ENCODE data around the gene GYPC.
"Not testable (repeated sequence)": the region's sequence is repeated elsewhere in the genome, so short reads cannot be mapped to it uniquely, and the experiment has no call there.

The GYPC gene

DNA sequence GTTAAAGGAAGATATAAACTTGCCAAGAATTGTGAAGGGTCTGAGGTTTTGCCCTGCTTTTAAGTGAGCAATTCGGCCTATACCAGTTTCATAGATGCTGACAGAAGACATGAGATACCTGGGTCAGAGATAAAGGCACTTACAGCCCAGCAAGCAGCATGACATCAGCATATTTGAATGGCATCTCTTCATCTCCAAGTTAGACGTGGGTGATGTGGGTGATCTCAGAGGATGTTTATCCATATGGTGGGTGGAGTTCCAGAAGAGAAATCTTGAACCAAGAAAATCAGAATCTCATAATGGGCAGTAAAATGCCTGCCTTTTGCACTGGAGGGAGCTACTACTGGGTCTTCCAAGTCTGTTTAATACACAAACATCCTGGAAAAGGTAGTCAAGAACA lies 44.7 kb downstream of the GYPC start:
- no peak for DNase-seq

DNA sequence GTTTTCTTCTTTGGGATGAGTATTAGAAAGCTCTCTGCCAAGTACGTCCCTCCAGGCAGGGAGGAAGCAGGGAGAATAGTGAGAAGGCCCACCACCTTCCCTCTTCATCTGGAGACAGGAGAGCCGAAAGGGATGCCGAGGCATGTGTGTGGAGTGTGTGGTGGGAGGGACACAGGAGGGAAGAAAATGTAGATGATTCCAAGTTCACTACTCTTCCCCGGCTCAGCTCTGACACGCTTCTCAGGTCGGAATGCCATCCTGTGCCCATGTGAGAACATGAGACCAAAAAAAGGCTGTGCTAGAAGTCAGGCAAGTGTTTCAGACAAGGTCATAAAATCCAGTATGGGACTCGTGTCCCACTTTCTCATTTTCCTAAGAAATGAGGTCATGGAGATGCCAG lies 47.4 kb downstream of the GYPC start:
- DNase-seq, result no peak

GRCh38 chr2:126704434-126705160 lies 48.6 kb downstream of the GYPC start:
- no peak for DNase-seq

GRCh38 chr2:126707191-126707590 lies 51.2 kb downstream of the GYPC start:
- DNase-seq, result no peak

DNA sequence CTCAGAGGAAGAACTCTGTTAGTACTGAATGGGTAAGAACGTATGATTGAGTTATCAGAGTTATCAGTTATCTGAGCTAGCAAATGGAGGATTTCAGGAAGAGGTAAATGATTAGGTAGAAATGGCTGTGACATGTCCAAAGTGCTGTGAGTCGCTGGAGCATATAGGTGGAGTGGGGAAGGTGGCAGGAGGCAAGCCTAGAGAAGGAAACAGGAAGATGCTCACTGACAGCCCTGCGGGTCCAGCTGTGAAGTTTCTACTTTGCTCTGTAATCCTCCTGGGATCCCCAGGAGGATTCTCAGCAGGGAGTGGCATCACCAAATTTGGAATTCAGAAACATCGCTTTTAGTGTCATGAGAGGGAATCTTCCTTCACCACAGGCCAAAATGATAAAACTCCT lies 52.0 kb downstream of the GYPC start:
- DNase-seq, result no peak

- no peak for DNase-seq
These were observed 58.4 kb downstream of the GYPC start for GRCh38 chr2:126714191-126714965.

- no peak for DNase-seq
These were observed 59.2 kb downstream of the GYPC start for GRCh38 chr2:126715111-126715510.

GRCh38 chr2:126715576-126716406 lies 59.8 kb downstream of the GYPC start:
- no peak for DNase-seq

- DNase-seq, result not testable (repeated sequence)
These were observed 61.3 kb downstream of the GYPC start for GRCh38 chr2:126717277-126717676.

DNA sequence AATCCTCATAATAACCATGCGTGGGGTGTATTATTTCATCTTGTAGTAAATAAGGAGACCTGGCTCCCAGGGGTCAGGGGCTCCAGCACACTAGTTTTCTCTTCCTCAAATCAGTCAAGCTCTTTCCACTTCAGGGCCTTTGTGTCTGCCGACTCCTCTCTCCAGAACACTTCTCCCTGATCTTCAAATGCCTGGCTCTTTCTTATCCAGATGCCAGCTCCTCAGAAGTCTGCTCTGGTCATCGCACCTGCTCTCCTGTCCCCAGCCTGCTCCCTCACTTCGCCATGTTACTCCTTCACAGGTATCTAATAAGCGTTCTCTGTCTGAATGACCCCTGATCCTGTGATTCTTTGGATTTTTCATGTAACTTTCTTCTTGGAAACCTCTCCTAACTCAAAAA lies 62.0 kb downstream of the GYPC start:
- no peak for DNase-seq

DNA sequence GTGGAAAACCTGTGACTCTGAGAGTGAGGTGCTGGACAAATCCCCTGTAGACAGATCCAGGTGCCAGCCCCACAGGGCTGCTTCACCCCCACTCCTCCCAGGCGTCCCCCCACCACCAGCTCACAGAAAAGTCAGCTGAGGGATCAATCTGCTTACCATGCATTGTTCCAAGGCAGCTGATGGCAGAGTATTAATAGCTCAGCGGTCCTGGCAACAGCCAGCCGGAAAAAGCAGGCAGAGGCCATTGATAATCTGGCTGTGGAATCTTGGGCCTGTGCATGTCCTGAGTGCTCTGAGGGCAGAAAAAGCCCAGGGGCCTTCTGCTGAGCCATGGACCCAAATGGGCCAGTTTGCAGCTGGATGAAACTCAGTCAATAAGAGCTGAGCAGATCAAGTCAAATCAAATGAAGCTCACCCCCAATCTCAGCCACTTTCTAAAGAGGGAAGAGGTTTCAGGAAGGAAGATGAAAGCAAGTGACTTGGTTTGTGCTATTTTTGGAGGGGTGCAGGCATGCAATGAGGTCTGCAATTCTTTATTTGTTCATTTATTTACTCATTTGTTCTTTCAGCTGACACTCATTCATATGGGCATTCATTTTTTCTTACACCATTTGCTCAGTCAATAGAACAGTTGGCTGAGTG lies 63.4 kb downstream of the GYPC start:
- no peak for DNase-seq

DNA sequence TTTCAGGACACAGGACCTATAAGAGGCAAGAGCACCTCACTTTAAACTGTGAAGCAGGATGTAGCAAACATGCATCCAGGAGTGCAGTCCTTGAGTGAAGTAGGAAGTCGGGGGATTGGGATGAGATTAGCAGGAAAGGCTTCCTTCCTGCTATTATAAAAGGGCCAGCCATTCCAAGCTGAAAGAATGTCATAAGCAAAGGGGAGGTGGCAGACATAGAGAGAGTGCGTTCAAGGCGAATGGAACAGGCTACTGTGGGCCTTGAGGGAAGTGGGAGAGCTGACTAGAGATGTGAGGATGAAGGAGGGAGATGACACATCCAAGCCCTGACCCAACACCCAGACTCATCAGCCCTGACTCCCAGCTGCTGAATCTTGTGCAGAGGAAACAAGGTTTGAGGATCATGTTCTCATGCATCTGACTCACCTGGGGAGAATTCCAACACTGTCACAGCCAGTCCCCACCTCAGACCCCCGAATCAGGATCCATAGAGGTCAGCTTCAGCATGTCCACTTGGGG lies 63.9 kb downstream of the GYPC start:
- DNase-seq, result no peak

DNA sequence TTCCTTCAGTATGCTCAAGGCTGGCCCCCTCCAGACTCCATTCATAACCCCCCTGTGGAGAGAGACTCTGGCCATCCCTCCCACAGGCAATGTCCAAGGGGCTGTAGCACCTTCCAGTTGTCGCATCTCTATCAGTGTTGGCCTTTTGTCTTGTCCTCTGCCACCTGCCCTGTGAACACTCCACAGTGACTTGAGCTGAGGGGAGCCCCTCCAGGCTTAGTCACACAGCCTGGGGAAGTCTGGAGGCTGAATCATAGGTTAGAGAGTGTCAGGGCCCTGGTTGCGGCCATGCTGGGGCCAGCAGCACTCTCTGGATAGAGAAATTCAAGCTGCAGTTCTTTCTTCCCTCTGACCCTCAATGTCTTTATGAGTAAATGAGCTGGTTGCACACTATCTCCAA lies 64.7 kb downstream of the GYPC start:
- peak; percentile 6 for DNase-seq

DNA sequence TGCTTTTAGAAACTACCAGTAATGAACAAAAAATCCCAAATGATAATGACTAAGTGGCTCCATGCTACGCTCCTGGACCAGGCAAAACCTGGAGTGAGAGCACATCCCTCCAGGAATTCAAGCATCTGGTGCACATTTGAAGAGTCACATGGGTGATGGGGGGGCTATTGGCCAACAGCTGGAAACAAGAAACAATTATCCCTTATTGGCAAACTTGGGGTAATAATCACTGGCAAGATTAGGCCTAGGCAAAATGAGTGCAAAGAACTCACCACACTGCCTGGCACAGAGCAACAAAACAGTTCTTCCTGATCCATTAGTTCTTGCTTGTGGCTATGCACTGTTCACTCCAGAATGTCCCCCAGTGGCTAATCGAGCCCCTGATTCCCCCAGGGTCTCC lies 66.1 kb downstream of the GYPC start:
- no peak for DNase-seq

GRCh38 chr2:126722546-126722945 lies 66.6 kb downstream of the GYPC start:
- no peak for DNase-seq

GRCh38 chr2:126723281-126723815 lies 67.4 kb downstream of the GYPC start:
- no peak for DNase-seq

DNA sequence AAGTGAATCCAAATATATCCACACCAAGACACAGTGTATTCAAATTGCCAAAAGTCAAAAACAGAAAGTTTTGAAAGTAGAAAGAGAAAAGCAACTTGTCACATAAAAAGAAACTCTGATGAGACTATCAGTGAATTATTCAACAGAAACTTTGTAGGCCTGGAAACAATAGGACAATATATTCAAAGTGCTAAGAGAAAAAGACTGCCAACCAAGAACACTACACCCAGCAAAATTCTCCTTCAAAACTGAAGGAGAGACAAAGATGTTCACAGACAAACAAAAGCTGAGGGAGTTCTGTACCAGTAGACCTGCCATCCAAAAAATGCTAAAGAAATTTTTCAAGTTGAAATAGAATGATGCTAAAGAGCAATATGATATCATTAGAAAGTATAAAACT lies 69.6 kb downstream of the GYPC start:
- DNase-seq, result no peak

DNA sequence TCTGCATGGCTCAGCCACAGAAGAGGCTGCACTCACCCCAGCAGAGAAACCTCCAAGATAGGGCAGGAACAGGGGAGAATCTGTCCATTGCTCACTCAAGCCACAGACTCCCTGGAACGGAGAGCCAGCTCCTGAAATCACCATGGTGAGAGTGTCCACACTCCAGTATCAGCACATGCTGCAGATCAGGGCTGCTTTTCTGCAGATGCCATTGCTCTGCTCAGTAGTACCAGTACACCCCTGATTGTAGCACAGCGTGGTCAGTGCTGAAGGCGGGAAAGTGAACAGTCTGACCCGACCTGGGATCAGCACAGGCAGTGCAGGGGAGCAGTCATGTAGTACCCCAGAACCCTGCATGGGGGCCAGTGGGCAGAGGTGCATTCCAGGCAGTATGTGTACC lies 73.9 kb downstream of the GYPC start:
- no peak for DNase-seq

GRCh38 chr2:126730655-126731054 lies 74.7 kb downstream of the GYPC start:
- no peak for DNase-seq

DNA sequence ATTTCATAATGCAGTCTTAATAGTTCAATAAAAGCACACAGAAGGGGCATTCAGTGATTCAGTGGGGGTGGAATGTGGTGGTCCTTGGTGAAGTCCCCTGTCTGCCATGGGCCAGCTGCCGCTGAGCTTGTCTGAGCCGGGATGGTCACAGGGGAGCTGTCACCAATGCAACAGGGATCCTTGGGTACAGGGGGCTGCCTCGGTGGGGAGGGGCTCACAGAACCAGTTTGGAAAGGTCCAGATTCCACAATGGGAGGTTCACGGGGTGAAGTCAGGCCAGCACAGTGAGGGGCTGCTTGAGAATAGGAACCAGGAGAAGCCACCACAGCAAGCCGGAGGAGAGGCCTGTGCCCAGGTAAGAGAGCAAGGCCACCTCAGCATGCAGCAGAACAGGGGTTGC lies 75.4 kb downstream of the GYPC start:
- DNase-seq, result no peak

DNA sequence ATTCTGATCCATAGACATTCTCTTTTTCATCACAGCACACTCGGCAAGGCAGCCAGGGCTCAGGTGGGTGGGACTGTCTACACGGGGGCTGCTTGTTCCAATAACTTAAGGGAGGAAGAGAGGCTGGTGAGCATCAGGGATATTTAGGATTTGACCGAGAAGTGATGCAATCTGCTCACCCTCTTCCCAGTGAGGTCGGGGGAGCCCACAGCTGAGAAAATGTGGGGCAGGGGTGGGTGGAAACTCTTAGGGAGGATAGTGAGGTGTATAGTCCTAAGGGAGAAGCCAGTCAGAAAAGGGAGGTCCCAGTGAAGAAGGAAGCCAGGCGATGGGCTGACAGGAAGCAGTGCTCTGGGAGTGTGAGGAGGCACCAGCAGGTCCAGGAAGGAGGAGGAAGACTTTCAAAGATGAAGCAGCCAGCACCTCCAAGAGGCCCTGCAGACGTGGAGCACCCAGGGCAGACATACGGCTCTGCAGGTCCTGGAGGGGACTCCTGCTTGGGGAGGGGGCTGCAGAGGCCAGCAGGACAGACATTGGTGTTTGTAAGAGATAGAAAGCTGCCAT lies 76.8 kb downstream of the GYPC start:
- DNase-seq, result no peak

DNA sequence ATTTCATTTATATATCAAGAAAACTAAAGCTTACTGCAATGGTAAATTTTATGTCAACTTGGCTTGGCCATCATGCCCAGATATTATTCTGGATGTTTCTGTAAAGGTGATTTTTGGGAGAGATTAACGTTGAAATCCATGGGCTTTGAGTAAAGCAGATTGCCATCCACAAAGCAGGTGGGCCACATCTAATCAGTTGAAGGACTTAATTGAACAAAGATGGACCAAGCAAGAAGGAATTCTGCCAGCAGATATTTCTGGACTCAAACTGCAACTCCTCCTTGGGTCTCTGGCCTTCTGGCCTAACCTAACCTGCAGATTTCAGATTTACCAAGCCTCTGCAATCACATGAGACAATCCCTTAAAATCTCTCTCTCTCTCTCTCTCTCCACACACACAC lies 77.8 kb downstream of the GYPC start:
- no peak for DNase-seq
